GM19397 (cell line): ENCODE results near the gene DHX34.
"Not testable (repeated sequence)": the region's sequence is repeated elsewhere in the genome, so short reads cannot be mapped to it uniquely, and the experiment has no call there.

Source experiments
- ATAC-seq: cut with Tn5 transposase; IDR thresholded peaks from one replicate; pipeline ENCODE4 v1.9.1; 2021; ENCODE audit warnings: mild to moderate bottlenecking, moderate library complexity; ENCODE audit not compliant: unreplicated experiment

Gene DHX34

DNA sequence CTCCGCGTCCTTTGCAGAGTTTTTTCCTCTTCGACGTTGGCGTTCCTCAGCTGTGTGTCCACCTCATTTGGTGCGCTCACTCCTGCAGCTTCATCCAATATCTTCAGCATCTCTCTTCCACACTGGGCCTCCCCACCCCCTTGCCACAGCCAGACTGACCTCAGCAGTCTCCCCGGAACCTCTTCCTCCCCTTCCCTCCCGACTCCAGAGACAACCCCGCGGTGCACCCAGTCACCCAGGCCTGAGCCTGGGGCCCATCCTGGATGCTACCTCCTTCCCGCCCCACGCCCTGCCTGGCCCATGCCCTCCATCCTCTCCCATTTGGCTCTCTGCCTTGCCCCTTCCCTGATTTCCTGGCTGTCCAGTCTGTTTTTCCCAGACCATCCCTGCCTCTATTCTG lies 25.2 kb upstream of the DHX34 start:
- no peak for ATAC-seq

DNA sequence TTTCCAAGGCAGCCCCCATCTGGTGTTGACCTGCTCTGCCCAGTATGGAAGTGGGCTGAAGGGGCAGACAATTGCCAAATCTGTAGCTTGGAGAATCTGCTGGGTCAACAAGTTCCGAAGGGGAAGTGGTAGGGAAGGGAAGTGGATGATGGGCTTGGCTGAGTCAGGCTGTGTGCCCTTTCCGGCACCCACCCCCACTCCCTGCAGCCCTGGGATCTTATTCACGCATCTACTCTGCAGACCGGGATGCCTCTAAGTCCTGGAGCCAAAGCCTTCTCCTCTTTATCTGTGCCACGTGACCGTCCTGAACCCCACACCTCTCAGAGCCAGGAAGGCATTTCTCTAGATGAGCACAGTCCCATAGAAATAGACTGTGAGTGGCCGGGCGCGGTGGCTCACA lies 24.6 kb upstream of the DHX34 start:
- no peak for ATAC-seq

DNA sequence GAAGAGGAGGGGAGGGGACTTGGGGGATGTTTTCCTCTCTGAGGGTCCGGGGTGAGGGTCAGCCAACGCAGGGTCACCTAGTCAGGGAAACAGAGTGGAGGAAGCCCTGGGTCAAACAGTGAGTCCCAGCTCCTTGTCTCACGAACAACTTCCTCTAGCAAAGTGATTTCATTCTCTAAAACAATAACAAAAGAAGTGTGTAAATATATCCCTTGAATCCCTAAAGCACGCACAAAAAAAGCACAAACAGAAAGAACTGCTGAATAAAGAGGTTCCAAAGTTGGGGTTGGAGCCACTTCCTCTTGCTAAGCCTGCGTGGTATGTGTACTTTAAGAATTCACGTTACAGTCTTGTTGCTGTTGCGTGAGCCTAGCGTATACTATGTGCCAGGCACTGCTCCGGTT lies 18.6 kb upstream of the DHX34 start:
- ATAC-seq = no peak

DNA sequence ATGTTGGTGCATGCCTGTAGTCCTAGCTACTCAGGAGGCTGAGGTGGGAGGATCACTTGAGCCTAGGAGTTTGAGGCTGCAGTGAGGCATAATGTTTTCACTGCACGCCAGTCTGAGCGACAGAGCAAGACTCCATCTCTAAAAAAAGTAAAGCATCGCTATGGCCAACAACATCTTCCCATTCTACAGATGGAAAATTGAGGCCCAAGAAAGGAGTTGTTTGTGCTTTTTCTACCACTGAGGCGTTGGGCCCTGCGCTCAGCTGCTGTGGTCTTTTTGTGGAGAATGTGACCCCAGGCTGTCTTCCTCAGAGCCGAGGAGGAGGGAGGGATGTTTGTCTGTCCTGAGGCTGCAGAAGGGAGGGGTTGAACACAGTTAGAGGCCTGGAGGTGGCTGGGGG lies 17.6 kb upstream of the DHX34 start:
- ATAC-seq = no peak

DNA sequence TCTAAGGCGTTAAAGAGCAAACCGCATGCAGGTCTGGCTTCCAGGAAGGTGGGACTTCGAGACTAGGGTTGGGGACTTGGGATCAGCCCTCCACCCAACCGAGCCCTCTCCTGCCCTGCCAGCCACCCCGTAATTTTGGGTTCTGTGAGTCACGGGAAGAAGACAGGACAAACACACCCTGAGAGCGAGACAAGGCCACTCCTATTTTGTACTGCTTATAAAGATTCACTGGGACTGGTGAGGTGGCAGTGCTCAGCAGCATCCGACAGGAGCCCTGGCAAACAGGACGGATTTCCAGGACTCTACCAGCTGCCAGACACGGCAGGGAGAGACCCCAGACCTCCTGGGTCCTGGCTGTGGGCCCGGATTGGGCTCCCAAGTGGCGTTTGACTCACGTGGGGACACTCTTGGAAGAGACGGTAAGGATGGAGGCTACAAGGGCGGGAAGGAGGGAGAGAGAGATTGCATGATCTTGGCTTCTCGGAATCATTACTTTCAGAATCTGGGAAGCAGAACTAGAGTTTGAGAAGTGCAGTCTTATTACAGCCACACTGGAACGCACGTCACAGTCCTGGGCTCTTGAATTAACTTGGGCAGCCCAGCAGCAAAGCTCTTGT lies 17.1 kb upstream of the DHX34 start, which contains the start of gene C5AR2:
C5AR2 (plus strand) TSS at position 245 of the 617 bp plus-strand sequence. CDS start 8,625 bp downstream, outside the sequence.
- ATAC-seq = no peak

DNA sequence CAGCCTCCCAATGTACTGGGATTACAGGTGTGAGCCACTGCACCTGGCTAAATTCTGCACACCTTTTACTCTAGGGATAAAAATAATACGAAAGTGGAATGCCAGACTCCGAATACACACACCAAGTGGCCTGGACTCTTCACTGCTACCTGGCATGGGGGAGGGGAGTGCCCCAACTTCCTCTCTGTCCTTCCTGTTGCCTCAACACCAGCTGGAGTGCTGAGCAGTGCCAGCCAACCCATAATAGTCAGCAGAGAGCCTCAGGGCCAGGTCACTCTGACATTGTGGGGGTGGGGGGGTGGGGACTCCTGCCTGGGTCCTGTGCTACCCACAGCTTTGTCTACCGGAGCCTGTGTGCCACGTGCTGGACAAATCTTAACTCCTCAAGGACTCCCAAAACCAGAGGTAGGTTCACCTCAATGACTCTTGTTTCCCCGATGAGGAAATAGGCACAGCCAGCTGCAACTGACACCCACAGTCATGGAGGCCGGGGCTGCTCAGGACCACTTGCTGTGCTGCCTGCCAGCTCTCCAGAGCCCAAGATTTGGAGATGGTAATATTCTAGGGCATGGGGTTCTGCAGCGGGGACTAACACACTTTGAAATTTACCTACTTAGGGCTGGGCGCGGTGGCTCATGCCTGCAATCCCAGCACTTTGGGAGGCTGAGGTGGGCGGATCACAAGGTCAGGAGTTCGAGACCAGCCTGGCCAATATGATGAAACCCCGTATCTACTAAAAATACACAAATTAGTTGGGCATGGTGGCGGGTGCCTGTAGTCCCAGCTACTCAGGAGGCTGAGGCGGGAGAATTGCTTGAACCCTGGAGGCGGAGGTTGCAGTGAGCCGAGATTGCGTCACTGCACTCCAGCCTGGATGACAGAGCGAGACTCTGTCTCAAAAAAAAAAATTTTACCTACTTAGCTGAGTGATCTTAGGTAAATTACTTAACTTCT lies 12.1 kb upstream of the DHX34 start:
- not testable (repeated sequence) for ATAC-seq

DNA sequence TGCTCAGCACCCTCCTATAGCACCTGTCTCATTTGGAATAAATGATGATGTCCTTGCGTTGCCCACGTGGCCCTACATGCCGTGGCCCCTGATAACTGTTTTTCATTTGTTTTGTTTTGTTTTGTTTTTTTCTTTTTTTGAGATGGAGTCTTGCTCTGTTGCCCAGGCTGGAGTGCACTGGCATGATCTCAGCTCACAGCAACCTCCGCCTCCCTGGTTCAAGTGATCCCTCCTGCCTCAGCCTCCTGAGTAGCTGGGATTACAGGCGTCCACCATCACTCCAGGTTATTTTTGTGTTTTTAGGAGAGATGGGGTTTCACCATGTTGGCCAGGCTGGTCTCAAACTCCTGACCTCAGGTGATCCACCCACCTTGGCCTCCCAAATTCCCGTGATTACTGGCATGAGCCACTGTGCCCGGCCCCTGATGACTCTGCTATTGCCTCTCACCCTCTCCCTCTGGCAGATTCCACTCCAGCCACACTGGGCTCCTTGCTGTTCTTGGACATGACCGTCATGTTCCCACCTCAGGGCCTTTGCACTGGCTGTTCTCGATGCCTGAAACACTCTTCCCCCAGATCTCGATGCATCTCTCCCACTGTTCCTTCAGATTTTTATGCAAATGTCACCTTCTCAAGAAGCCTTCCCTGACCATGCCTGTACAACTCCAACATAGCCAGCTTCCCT lies 9.8 kb upstream of the DHX34 start:
- ATAC-seq = no peak

DNA sequence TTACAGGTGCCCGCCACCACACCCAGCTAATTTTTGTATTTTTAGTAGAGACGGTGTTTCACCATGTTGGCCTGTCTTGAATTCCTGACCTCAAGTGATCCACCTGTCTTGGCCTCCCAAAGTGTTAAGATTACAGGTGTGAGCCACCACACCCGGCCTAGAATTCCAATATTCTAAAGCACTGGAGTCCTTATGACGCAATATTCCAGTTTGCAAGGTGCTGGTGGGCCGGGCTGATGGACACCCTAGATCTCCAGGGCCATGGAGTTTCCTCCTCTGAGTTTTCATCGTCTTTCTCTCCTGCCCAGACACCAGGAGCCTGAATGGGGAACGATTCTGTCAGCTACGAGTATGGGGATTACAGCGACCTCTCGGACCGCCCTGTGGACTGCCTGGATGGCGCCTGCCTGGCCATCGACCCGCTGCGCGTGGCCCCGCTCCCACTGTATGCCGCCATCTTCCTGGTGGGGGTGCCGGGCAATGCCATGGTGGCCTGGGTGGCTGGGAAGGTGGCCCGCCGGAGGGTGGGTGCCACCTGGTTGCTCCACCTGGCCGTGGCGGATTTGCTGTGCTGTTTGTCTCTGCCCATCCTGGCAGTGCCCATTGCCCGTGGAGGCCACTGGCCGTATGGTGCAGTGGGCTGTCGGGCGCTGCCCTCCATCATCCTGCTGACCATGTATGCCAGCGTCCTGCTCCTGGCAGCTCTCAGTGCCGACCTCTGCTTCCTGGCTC lies 8.5 kb upstream of the DHX34 start:
- no peak for ATAC-seq

DNA sequence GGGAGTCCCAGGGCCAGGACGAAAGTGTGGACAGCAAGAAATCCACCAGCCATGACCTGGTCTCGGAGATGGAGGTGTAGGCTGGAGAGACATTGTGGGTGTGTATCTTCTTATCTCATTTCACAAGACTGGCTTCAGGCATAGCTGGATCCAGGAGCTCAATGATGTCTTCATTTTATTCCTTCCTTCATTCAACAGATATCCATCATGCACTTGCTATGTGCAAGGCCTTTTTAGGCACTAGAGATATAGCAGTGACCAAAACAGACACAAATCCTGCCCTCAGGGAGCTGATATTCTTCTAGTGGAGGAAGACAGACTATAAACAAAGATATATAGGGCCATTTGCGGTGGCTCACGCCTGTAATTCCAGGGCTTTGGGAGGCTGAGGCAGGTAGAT lies 7.4 kb upstream of the DHX34 start:
- no peak for ATAC-seq

DNA sequence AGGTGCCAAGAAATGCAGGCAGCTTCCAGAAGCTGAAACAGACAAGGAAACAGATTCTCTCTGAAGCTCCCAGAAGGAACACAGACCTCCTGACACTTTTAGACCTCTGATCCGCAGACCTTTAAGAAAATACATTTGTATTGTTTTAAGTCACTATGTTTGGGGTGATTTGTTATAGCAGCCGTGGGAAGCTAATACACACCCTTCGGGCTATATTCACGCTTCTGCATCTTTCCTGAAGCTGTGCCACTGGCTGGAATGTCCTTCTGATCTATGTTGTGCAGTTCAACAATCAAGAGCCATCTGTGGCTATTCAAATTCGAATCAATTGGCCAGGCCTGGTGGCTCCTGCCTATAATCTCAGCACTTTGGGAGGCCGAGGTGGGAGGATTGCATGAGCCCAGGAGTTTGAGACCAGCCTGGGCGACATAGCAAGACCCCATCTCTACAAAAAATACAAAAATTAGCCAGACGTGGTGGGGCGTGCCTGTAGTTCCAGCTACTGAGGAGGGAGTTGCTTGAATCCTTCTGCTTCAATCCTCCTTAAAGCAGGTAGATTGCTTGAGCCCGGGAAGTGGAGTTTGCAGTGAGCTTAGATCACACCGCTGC lies 5.8 kb upstream of the DHX34 start:
- no peak for ATAC-seq

DNA sequence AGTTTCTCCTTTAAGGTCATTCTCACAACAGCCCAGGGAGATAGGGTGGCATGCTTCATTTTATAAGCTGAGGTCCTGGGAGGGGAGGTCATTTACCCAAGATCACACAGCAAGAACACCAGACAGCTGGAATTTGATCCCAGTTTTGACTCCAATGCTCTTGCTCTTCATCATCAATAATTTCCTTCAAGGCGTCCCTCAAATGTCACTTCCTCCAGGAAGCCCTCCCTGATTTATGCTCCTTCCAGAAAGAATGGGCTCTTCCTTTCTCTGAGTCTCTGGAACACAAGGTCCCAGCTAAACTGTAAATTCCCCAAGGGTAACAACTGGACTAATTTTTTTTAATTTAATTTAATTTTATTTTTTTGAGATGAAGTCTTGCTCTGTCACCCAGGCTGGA lies 4.7 kb upstream of the DHX34 start:
- ATAC-seq = no peak

DNA sequence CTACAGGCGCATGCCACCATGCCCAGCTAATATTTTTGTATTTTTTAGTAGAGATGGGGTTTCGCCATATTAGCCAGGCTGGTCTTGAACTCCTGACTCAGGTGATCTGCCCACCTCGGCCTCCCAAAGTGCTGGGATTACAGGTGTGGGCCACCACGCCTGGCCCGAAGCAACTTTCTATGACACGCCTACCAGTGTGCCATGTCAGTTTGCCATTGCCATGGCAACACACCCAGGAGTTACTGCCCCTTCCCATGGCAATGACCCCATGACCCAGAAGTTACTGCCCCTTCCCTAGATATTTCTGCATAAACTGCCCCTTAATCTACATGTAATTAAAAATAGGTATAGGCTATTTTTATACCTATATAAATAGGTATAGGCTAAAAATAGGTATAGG lies 3.1 kb upstream of the DHX34 start:
- not testable (repeated sequence) for ATAC-seq

DNA sequence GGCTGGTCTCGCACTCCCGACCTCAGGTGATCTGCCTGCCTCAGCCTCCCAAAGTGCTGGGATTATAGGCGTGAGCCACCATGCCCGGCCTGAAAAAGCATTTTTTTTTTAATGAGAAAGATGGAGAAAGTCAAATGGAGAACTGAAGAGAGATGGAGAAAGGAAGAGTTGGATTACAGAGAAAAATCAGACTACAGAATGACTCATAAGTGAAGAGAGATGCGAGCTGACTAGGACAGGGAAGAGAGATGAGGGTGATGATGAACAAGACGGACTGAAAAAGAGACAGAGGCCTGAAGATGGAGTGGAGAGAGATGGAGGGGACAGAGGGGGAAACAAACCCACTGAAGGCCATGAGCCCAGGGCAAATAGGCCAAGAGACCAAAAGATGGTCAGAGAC lies 1.5 kb downstream of the DHX34 start:
- no peak for ATAC-seq

DNA sequence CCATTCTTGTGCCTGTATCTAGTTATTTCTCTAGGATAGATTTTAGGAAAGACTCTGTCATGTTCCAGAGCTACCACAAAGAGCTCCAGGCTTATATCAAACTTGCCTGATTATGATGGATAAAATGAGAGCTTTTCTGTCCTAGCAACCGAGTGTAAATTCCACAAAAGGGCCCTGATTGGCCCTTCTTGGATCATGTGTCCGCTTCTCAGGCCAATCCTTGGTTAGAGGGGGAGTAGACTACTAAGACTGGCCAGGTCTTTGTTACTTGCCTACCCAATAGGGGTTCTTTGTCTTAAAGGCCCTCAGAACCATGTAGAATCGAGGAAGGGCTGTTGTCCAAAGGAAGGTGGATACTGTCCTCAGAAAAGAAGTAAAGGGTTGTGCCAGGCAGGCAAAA lies 2.4 kb downstream of the DHX34 start:
- no peak for ATAC-seq

DNA sequence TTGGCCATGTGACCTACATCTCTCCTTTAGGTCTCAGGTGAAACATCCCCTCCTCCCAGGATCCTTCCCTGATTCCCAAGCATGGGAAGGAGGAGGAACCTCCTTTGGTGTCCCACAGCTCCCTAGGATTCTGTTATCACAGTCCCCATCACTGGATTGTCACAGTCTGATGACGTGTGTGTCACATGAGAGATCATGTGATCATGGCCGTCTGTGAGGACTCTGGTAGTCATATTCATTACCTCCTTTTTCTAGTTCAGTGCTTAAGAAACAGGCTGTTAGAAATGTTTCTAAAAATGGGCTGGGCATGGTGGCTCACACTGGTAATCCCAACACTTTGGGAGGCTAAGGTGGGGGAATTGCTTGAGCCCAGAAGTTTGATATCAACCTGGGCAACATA lies 3.0 kb downstream of the DHX34 start:
- ATAC-seq = no peak

DNA sequence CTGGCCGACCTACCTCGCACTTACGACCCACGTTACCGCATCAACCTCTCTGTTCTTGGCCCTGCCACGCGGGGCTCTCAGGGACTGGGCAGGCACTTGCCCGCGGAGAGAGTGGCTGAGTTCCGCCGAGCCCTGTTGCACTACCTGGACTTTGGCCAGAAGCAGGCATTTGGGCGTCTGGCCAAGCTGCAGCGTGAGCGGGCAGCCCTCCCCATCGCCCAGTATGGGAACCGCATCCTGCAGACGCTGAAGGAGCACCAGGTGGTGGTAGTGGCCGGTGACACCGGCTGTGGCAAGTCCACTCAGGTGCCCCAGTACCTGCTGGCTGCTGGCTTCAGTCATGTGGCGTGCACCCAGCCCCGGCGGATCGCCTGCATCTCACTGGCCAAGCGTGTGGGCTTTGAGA lies 4.2 kb downstream of the DHX34 start:
- no peak for ATAC-seq

DNA sequence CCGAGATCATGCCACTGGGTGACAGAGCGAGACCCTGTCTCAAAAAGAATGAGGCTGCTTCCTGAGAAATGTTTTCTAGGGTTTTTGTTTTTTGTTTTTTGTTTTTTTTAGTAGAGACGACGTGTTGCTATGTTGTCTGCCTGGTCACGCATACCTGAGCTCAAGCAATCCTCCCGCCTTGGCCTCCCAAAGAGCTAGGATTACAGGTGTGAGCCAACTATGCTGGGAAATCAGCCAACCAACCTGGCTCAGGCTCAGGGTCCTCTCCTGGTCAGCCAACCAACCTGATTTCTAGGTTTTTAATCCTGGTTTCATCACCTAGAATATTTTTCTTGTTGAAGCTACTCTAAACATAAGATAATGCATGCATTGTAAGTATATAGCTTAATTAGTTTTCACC lies 7.8 kb downstream of the DHX34 start:
- ATAC-seq = no peak

DNA sequence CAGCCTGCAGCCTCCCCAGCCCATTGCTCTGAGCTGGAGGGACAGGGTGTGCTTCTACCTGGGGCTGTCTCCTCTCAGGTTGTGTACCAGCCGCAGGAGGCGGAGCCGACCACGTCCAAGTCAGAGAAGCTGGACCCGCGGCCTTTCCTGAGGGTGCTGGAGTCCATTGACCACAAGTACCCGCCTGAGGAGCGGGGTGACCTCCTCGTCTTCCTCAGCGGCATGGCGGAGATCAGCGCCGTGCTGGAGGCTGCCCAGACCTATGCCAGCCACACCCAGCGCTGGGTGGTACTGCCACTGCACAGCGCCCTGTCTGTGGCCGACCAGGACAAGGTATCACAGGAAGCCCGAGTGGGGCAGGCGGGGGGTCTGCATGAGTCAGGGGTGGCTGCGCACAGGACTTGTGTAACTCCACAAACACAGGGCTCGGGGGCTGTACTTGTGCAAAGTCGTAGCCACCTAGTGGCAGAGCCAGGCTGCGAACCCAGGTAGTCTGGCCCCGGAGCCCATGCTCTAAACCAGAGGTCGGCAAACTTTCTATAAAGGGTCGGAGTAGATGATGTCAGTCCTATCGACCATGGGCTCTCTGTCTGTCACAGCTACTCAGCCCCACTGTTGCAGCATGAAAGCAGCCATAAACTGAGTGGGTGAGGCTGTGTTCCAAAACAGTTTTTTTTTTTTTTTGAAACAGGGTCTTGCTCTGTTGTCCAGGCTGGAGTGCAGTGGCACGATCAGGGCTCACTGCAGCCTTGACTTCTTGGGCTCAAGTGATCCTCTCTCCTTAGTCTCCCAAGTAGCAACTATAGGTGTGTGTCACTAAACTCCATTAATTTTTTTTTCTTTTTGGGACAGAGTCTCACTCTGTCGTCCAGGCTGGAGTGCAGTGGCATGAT lies 8.9 kb downstream of the DHX34 start:
- ATAC-seq = no peak

DNA sequence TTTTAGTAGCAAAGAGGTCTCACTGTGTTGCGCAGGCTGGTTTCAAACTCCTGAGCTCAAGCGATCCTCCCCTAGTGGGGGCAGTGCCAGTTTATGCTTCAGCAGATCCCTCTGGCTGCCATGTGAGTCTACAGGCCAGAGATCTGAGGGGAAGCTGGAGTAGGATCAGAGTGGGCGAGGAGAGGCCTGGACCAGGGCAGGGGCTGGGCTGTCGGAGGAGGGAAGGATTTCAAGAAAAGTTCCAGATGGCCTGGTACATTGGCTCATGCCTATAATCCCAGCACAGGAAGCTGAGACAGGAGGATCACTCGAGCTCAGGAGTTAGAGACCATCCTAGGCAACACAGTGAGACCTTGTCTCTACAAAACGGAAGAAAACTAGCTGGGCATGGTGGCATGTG lies 9.8 kb downstream of the DHX34 start:
- ATAC-seq = no peak

DNA sequence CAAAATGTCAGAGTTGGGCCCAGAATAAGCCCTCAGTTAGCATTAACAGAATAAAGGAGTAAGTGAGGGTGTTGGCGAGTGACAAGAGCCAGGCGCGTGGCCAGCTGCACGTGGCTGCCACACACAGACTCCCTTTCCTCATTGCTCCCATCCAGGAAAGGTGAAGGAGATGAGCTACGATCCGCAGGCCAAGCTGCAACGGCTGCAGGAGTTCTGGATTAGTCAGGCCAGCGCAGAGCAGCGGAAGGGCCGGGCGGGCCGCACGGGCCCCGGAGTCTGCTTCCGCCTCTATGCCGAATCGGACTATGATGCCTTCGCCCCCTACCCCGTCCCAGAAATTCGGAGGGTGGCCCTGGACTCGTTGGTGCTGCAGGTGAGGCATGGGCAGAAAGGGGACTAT lies 13.2 kb downstream of the DHX34 start:
- no peak for ATAC-seq
